CD4-positive, alpha-beta T cell (primary cell): ENCODE measurements around the gene WWC2. TPM values are rescaled to one million over a fixed set of nuclear protein-coding genes. Genes with fewer than 3 reads are reported as not detected.

ENCODE experiments used
- ATAC-seq: fragments of 200-7000 bp; cut with Tn5 transposase; one replicate; pipeline ENCODE4 v1.10.0; 2022; ENCODE audit warnings: mild to moderate bottlenecking; ENCODE audit not compliant: poor library complexity
- CTCF ChIA-PET: fragments of 350-600 bp; sonication (Branson Sonifier 250); formaldehyde crosslinking; loops from one replicate; lab custom pipeline; 2021; ENCODE audit warnings: antibody characterized with exemption, inconsistent platforms; lab: Charles Lee
- POLR2A ChIA-PET: fragments of 350-600 bp; sonication (Branson Sonifier 250); formaldehyde crosslinking; loops from one replicate; lab custom pipeline; 2021; ENCODE audit warnings: antibody characterized with exemption, inconsistent platforms; lab: Charles Lee
- DNase-seq, 14 experiments: peaks; one replicate each; pipeline ENCODE4 v3.0.0-alpha.2; 2013 to 2020; ENCODE audit warnings: mixed read lengths in 2 of 14
- H3K27ac ChIP-seq, 2 donors: one replicate each; pipeline versions ENCODE4 v1.5.1 to v1.7.0; 2013; ENCODE audit warnings: low read length in 2 of 2, low read depth in 1 of 2, mild to moderate bottlenecking in 1 of 2
- H3K27me3 ChIP-seq, 2 experiments: 1 replicate in 1 of 2; 2 replicates in 1 of 2; pipeline versions ENCODE4 v1.6.1 to v1.7.0; 2013; ENCODE audit warnings: low read length in 2 of 2, control low read depth in 1 of 2, mild to moderate bottlenecking in 1 of 2, moderate library complexity in 1 of 2; ENCODE audit not compliant: insufficient read depth in 2 of 2, control insufficient read depth in 1 of 2
- H3K36me3 ChIP-seq: one replicate; pipeline ENCODE4 v1.6.1; 2013; ENCODE audit warnings: low read length, control low read depth; ENCODE audit not compliant: insufficient read depth
- H3K4me1 ChIP-seq: one replicate; pipeline ENCODE4 v1.6.1; 2013; ENCODE audit warnings: low read length, control low read depth; ENCODE audit not compliant: insufficient read depth
- H3K4me3 ChIP-seq: one replicate; pipeline ENCODE4 v1.5.1; 2013; ENCODE audit warnings: mild to moderate bottlenecking, low read length, moderate library complexity
- H3K9me3 ChIP-seq, 2 experiments: 1 replicate in 1 of 2; 2 replicates in 1 of 2; pipeline versions ENCODE4 v1.6.1 to v1.7.0; 2013; ENCODE audit warnings: low read length in 2 of 2, mild to moderate bottlenecking in 2 of 2, control low read depth in 1 of 2, moderate library complexity in 1 of 2; ENCODE audit not compliant: control insufficient read depth in 1 of 2, insufficient read depth in 1 of 2
- H3K27ac Mint-ChIP-seq: one replicate; pipeline ENCODE4 v1.8.0; 2020; ENCODE audit warnings: mixed read lengths
- H3K27me3 Mint-ChIP-seq: one replicate; pipeline ENCODE4 v1.8.0; 2021; ENCODE audit warnings: mixed read lengths
- H3K36me3 Mint-ChIP-seq: one replicate; pipeline ENCODE4 v1.8.0; 2021; ENCODE audit warnings: low read depth, mixed read lengths
- H3K4me1 Mint-ChIP-seq: one replicate; pipeline ENCODE4 v1.8.0; 2021; ENCODE audit warnings: low read depth, mixed read lengths
- H3K4me3 Mint-ChIP-seq: one replicate; pipeline ENCODE4 v1.8.0; 2020; ENCODE audit warnings: mild to moderate bottlenecking, mixed read lengths
- H3K9me3 Mint-ChIP-seq: one replicate; pipeline ENCODE4 v1.8.0; 2020; ENCODE audit warnings: mixed read lengths
- intact Hi-C, 2 experiments: fragments of 100-400 bp; cut with DNase I in 1 of 2; cut with micrococcal nuclease in 1 of 2; formaldehyde crosslinking; loops; one replicate each; pipeline versions ENCODE4 v1.15.1 to v1.9.0; 2023 to 2025; cut with DNase I, micrococcal nuclease
- total RNA-seq, 174 experiments: library from RNA in 2 of 174; stranded (reverse) in 2 of 174; gene quantifications; one replicate each; pipeline ENCODE4 v1.2.3 and lab custom pipeline; 2021 to 2026
- TF ChIP-seq, protein P1 (sequence below): fragments of 200-600 bp; IDR thresholded peaks from one replicate; pipeline ENCODE4 v1.8.0; 2022; ENCODE audit warnings: antibody characterized with exemption, mild to moderate bottlenecking

The WWC2 gene
- total RNA-seq, 2 experiments from 2014 or later, result 4.1 to 4.9 TPM

DNA sequence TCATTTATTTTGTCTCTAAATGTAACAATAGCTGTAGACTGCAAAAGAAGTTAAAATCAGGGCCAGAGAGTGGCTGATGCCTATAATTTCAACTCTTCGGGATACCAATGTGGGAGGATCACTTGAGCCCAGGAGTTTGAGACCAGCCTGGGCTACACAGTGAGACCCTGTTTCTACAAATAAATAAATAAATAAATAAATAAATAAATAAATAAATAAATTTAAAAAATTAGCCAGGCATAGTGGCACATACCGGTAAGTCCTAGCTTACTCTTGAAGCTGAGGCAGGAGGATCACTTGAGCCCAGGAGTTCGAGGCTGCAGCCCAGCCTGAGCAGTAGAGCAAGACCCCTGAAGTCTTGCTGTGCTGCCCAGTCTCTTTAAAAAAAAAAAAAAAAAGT is 79.1 kb downstream of the WWC2 start:
- Histone ChIP-seq H3K4me1 (no peaks in the 10 kb centered on the region), H3K27me3 (no peaks in the 10 kb centered on the region), H3K27ac (no peak overlapping the region), H3K9me3 (no peaks in the 10 kb centered on the region), H3K4me3 (no peak overlapping the region), H3K36me3 (no peaks in the 10 kb centered on the region)
- intact Hi-C loops, result no loop called here
- ChIA-PET POLR2A (no interaction called here), CTCF (interaction anchor here (1.1 kb wide), 1 partner anchor 49 kb away, joined by 3 read pairs; no protein-coding TSS in a partner anchor)
- ATAC-seq (no peak), DNase-seq (no peak)
- no peaks in the 10 kb centered on the region for H3K27me3 Mint-ChIP-seq
- no peaks in the 10 kb centered on the region for H3K9me3 Mint-ChIP-seq
- TF ChIP-seq, protein P1, sequence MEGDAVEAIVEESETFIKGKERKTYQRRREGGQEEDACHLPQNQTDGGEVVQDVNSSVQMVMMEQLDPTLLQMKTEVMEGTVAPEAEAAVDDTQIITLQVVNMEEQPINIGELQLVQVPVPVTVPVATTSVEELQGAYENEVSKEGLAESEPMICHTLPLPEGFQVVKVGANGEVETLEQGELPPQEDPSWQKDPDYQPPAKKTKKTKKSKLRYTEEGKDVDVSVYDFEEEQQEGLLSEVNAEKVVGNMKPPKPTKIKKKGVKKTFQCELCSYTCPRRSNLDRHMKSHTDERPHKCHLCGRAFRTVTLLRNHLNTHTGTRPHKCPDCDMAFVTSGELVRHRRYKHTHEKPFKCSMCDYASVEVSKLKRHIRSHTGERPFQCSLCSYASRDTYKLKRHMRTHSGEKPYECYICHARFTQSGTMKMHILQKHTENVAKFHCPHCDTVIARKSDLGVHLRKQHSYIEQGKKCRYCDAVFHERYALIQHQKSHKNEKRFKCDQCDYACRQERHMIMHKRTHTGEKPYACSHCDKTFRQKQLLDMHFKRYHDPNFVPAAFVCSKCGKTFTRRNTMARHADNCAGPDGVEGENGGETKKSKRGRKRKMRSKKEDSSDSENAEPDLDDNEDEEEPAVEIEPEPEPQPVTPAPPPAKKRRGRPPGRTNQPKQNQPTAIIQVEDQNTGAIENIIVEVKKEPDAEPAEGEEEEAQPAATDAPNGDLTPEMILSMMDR, result no peak
- H3K36me3 Mint-ChIP-seq, result no peaks in the 10 kb centered on the region
- no peak overlapping the region for H3K4me3 Mint-ChIP-seq
- H3K4me1 Mint-ChIP-seq, result no peaks in the 10 kb centered on the region
- H3K27ac Mint-ChIP-seq, result no peak overlapping the region

DNA sequence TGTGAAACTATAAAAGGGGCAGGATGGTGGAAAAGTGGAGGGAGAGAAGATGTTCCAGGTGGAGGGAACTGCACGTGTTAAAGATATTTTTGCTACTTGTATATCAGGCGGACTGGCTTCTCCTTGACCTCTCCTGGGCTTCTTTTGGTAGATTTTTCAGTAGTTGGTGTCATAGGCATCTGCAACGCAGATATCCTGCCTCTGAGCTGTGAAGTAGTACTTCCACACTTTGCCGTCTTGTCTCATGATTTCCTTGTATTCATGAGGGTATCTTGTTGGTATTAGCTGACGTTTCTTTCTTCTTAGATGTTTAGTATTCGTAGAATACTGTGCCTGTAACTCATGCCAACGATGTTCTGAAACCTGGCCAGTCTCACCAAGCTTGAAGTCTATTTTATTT is 81.0 kb downstream of the WWC2 start:
- ATAC-seq (no peak), DNase-seq (no peak)
- Mint-ChIP-seq H3K27ac (no peak overlapping the region), H3K9me3 (peaks cover 7% of the 10 kb centered on the region), H3K4me1 (no peaks in the 10 kb centered on the region), H3K36me3 (peaks cover 5% of the 10 kb centered on the region), H3K27me3 (no peaks in the 10 kb centered on the region), H3K4me3 (no peak overlapping the region)
- Histone ChIP-seq H3K36me3 (no peaks in the 10 kb centered on the region), H3K27ac (no peak overlapping the region), H3K9me3 (peaks cover 0 to 5% of the 10 kb centered on the region in 2 experiments), H3K27me3 (no peaks in the 10 kb centered on the region), H3K4me3 (no peak overlapping the region), H3K4me1 (peaks cover 5% of the 10 kb centered on the region)
- ChIA-PET POLR2A (no interaction called here), CTCF (interaction anchor here (0.7 to 1.6 kb wide), 3 partner anchors 9 to 85 kb away, joined by 4 read pairs; no protein-coding TSS in a partner anchor)
- intact Hi-C loops, result no loop called here
- TF ChIP-seq, protein P1, result no peak

DNA sequence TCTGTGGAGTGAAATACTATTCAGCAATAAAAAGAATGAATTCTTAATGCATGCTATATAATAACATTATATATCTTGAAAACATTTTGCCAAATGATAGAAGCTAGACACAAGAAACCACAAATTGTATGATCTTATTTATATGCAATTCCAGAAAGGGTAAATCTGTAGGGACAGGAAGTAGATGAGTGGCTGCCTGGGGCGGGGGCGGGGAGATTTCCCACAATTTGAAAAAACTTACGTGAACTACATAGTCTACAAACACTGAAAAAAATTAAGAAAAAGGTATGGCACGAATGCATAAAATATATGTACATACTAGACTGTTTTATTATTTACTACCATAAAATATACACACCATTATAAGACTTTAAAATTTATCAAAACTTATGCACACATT is 81.6 kb downstream of the WWC2 start:
- Mint-ChIP-seq H3K36me3 (peaks cover 5% of the 10 kb centered on the region), H3K27ac (no peak overlapping the region)
- POLR2A ChIA-PET, result no interaction called here

More for the DNA sequence above, 81.6 kb downstream of the WWC2 start:
- peaks cover 0 to 5% of the 10 kb centered on the region in 2 experiments for H3K9me3 ChIP-seq
- ATAC-seq (no peak), DNase-seq (no peak)
- CTCF ChIA-PET, result interaction anchor here (0.7 to 1.6 kb wide), 3 partner anchors 9 to 86 kb away, joined by 4 read pairs; no protein-coding TSS in a partner anchor
- H3K4me1 ChIP-seq, result peaks cover 5% of the 10 kb centered on the region
- no peak overlapping the region for H3K4me3 Mint-ChIP-seq
- no peaks in the 10 kb centered on the region for H3K36me3 ChIP-seq
- H3K27ac ChIP-seq, result no peak overlapping the region
- TF ChIP-seq, protein P1, result no peak
- peaks cover 4% of the 10 kb centered on the region for H3K27me3 Mint-ChIP-seq
- H3K4me3 ChIP-seq, result no peak overlapping the region
- H3K9me3 Mint-ChIP-seq, result peaks cover 7% of the 10 kb centered on the region
- H3K27me3 ChIP-seq, result no peaks in the 10 kb centered on the region
- intact Hi-C loops, result no loop called here
- no peaks in the 10 kb centered on the region for H3K4me1 Mint-ChIP-seq
